Measurements from ENCODE around the gene CCDC70.
"Not testable (repeated sequence)": the region's sequence is repeated elsewhere in the genome, so short reads cannot be mapped to it uniquely, and the experiment has no call there.

Gene CCDC70

DNA sequence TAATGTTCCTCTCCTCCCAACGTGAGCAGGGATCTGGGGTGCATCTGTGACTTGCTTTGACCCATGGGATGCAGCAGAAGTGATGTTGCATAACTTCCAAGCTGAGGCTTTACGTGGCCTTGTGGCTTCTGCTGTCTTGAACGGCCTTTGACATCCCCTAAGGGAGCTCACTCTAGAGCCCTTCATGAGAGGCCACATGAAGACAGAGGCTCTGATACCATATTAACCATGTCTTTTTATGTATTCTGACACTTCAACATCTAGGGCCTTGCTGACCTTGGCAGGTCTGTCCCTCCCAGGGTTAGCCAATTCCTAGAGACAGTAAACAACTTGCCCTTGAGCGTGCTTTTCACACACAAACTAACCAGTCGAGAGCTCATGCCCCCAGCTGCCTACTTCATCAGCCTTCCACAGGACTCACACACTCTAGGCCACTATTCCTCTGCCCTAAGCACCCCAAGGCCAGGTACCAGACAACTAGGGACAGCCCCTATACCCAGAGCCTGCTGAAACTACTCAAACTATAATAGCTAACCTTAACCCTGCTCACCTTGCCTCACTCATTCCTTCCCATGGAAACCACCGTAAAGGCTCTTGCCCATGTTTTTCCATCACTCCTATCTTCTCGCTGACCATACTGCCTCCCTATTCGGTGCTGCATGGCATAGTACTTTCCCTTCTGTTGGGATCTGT is 45.4 kb downstream of the CCDC70 start:
- DNase-seq (ENCODE audit: low spot score), result no peak

DNA sequence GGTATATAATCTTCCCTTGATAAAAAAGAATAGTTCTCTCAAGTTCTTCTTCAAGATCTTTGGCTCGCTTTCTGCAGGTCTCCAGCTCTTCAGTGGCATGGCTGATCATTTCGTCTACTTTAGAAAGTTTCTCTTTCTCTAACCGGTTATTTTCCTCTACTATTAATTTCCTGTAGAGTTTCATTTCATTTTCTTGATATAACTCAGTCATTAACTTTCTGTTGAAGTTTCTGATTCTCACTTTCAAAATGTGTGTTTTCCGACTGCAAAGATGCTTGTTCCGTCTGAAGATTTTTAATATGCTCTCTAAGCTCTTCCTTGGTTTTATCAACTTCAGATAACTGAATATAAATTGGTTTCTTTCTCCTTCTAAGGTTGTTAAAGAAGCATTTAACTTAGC is 47.5 kb downstream of the CCDC70 start:
- not testable (repeated sequence) for DNase-seq (ENCODE audit: low spot score)

DNA sequence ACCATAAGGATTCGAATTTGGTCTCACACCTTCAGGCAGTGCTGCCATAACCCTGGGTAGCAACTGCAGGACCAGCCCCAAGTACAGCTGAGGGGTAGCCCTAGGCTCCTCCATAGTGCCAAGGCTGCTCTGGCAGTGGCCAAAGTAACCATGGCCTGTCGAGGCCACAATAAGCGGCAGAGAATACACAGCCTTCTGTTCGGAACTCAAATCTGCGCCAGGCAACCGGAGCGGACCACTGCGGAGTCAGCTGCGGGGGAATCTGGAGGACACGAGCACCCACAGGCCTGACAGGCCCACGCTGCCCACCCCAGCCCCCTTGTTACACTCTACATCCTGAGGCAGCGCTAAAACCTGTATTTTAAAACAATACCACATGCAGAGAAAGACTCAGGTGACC is 48.7 kb downstream of the CCDC70 start:
- DNase-seq (ENCODE audit: low spot score), result no peak

DNA sequence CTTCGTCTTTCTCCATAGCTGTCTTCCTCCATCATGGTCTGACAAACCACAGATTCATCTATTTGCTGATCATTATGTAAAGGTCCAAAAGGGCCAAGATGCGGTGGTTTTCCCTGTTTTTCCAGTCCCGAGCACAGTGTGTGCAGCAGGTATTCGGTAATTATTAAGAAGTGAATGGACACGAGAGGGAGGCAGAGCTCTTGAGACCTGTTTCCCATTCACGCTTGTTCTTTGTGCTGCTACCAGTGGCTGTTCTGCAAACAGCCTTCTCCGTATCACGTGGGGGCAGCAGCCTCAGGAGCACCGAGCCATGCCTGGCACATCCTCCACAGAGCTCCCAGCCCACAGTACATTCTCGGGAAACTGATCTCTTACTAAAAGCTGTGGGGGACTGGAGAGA is 50.3 kb downstream of the CCDC70 start:
- no peak for DNase-seq (ENCODE audit: low spot score)

DNA sequence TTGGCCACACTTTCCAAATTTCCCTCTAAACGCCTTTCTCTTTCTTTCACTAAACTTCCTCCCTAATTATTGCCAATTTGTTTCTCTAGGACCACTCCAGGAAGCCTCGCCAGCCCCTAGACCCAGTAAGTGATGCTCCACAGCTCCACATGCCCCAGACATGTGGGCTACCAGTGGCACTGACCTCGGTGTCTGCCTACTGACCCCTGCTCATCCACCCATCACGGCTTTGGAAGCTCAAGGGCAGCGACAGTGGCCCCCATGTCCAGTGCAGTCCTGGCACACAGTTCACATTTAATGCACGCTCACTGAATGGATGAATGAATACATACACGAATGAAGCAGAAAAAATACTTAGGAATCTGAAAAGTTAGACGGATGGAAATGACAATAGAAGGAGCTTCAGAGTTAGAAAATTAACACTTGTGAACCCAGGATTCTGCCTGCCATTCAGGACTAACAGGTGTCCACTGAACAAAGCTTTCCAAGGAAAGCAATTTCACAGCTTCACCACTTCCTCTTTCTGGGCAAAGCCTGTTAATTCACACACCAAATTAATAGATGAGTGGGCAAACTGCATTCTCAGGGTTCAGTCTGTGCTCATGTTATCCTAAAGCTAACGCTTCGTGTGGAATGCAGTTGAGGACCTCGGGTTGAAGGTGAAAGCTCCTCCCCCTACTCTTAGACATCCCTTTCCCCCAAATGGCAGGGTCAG is 50.9 kb downstream of the CCDC70 start:
- DNase-seq (ENCODE audit: low spot score), result no peak

DNA sequence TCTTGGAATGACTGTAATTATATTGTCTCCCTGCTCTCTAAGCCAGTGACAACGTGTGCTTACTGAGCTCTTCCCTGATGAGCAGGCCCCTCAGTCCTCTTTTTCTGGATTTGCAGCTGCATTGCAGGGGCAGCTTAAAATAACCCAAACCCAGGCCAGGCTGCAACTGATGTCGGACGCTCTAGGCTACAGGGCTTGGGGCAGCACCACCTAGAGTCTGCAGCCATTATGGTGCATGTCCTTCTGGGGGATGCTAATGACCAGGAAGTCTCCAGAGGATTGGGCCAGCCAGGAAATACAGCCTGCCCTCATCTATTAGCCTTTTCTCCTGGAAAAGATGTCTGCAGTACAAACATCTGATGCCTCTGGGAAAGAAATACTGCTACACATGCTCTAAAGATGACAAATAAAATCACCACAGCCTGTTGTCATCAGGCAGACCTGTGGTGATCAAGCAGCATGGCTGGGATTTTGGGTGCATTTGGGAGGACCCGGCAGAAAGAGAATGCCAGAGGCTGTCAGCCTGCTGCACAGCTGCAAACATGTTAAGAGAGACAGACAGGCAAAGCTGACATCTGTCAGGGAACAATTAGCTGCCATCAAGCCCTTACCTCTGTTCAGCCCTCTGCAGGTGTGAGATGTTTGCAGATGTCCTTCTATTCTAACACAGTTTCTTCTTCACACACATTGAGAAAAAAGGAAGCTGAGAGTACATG is 51.8 kb downstream of the CCDC70 start:
- peak; percentile 72 for DNase-seq (ENCODE audit: low spot score)

DNA sequence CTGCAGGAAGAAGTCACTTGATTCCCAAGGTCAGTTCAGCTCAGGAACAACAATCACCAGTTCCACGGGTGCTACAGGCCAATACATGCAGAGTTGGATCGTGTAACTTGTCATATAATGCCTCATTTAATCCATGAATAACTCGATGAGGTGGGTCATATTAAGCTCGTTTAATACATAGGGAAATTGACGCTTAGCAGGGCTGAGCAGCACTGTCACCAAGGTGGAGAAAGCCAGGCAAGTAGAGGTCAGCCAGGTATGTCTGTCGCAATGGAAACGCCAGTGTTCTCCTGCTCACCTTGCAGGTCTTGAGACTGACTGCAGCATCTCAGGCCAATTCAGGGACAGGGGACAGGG is 52.3 kb downstream of the CCDC70 start:
- no peak for DNase-seq (ENCODE audit: low spot score)

Data from iPS-NIHi11 (cell line).